Suprapubic skin (tissue), 4 donors: ENCODE data around the gene PSG6.
"Not testable (repeated sequence)": the region's sequence is repeated elsewhere in the genome, so short reads cannot be mapped to it uniquely, and the experiment has no call there.

ENCODE experiments used
- POLR2A ChIP-seq, 2 donors: fragments of 450-650 bp; IDR thresholded peaks; one replicate each; pipeline ENCODE4 v1.6.1; 2017; ENCODE audit warnings: antibody characterized with exemption in 2 of 2, mild to moderate bottlenecking in 2 of 2, moderate library complexity in 2 of 2
- POLR2AphosphoS5 ChIP-seq, 3 donors: sonication (generic); formaldehyde crosslinking; IDR thresholded peaks; one replicate each; pipeline ENCODE4 v1.6.1; 2017; ENCODE audit warnings: antibody characterized with exemption in 3 of 3

- not testable (repeated sequence) for TF ChIP-seq POLR2AphosphoS5, POLR2A (IDR thresholded peaks at IDR 0.05)
Measured at GRCh38 chr19:42912941-42913340, 4.8 kb downstream of the PSG6 start.
